Vagina (tissue), 2 donors: Measurements from ENCODE around the gene ZNF772.

ENCODE experiments used
- POLR2A ChIP-seq, 2 donors: fragments of 450-650 bp; IDR thresholded peaks; one replicate each; pipeline ENCODE4 v1.6.1; 2017; ENCODE audit warnings: antibody characterized with exemption in 2 of 2, mild to moderate bottlenecking in 2 of 2, moderate library complexity in 2 of 2
- POLR2AphosphoS5 ChIP-seq, 2 donors: sonication (generic); formaldehyde crosslinking; IDR thresholded peaks; one replicate each; pipeline ENCODE4 v1.9.0; 2017; ENCODE audit warnings: antibody characterized with exemption in 2 of 2, mild to moderate bottlenecking in 2 of 2, low read depth in 1 of 2; ENCODE audit not compliant: insufficient read depth in 1 of 2
- TF ChIP-seq, protein P1 (sequence below), 3 experiments: fragments of 450-650 bp in 2 of 3; fragments of 200-600 bp in 1 of 3; sonication (generic) in 1 of 3; IDR thresholded peaks; one replicate each; pipeline ENCODE4 v1.5.1; 2017 to 2019; ENCODE audit warnings: antibody characterized with exemption in 3 of 3, mild to moderate bottlenecking in 2 of 3, moderate library complexity in 2 of 3

GRCh38 chr19:57515255-57515654, 37.9 kb upstream of the ZNF772 start:
- TF ChIP-seq, protein P1, sequence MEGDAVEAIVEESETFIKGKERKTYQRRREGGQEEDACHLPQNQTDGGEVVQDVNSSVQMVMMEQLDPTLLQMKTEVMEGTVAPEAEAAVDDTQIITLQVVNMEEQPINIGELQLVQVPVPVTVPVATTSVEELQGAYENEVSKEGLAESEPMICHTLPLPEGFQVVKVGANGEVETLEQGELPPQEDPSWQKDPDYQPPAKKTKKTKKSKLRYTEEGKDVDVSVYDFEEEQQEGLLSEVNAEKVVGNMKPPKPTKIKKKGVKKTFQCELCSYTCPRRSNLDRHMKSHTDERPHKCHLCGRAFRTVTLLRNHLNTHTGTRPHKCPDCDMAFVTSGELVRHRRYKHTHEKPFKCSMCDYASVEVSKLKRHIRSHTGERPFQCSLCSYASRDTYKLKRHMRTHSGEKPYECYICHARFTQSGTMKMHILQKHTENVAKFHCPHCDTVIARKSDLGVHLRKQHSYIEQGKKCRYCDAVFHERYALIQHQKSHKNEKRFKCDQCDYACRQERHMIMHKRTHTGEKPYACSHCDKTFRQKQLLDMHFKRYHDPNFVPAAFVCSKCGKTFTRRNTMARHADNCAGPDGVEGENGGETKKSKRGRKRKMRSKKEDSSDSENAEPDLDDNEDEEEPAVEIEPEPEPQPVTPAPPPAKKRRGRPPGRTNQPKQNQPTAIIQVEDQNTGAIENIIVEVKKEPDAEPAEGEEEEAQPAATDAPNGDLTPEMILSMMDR (IDR thresholded peaks at IDR 0.05): no peak
- TF ChIP-seq POLR2A (IDR thresholded peaks at IDR 0.05) (no peak), POLR2AphosphoS5 (IDR thresholded peaks at IDR 0.05; ENCODE audit: insufficient read depth in 1 of 2, low read depth in 1 of 2) (no peak)
